LNCaP clone FGC (cell line): ENCODE results near the gene ZBTB20.

Source experiments
- DNase-seq: peaks from one replicate; pipeline ENCODE4 v3.0.0-alpha.2; 2011; ENCODE audit warnings: low read depth
- H3K4me3 ChIP-seq: 2 replicates; pipeline ENCODE4 v1.5.1; 2011; ENCODE audit warnings: mild to moderate bottlenecking, low read depth, low read length, control low read depth
- CTCF ChIP-seq: IDR thresholded peaks from 2 replicates; pipeline ENCODE4 v1.5.1; 2012; ENCODE audit warnings: mild to moderate bottlenecking; ENCODE audit not compliant: control insufficient read depth, insufficient read depth; ENCODE audit errors: extremely low read depth

The ZBTB20 gene

GRCh38 chr3:115004201-115005140 is 142.6 kb downstream of the ZBTB20 start:
- no peak overlapping the region for H3K4me3 ChIP-seq
- DNase-seq: no peak
- TF ChIP-seq CTCF: no peak

GRCh38 chr3:114998971-114999579 is 148.0 kb downstream of the ZBTB20 start:
- TF ChIP-seq CTCF: no peak
- no peak for DNase-seq
- no peak overlapping the region for H3K4me3 ChIP-seq

GRCh38 chr3:114994554-114995341 is 152.3 kb downstream of the ZBTB20 start:
- H3K4me3 ChIP-seq: no peak overlapping the region
- DNase-seq: no peak
- TF ChIP-seq CTCF: no peak

- no peak for TF ChIP-seq CTCF
- H3K4me3 ChIP-seq: no peak overlapping the region
- no peak for DNase-seq
Observed at GRCh38 chr3:114985776-114986175, 161.3 kb downstream of the ZBTB20 start.

- TF ChIP-seq CTCF: no peak
- DNase-seq: no peak
Observed at GRCh38 chr3:114983248-114983647, 163.8 kb downstream of the ZBTB20 start.

GRCh38 chr3:114974387-114974786 is 172.7 kb downstream of the ZBTB20 start:
- peak; percentile 27 for DNase-seq
- TF ChIP-seq CTCF: no peak
- no peak overlapping the region for H3K4me3 ChIP-seq

More at GRCh38 chr3:114983248-114983647, 163.8 kb downstream of the ZBTB20 start:
- no peak overlapping the region for H3K4me3 ChIP-seq
